IMR-90 (cell line): ENCODE results near the gene PLD6. TPM values are rescaled to one million over a fixed set of nuclear protein-coding genes. Genes with fewer than 3 reads are reported as not detected.

Experiments used
- ATAC-seq: fragments of 200-7000 bp; cut with Tn5 transposase; 2 replicates; pipeline ENCODE4 v1.9.1; 2020; ENCODE audit warnings: low read depth, mild to moderate bottlenecking, moderate library complexity
- BruUV-seq: library from RNA; stranded (reverse); fragments of 400-500 nt; replicated peaks from 2 replicates; lab custom pipeline; 2021; lab: Mats Ljungman, UMichigan
- CTCF ChIA-PET: fragments of 300-600 bp; formaldehyde crosslinking; extraction: SDS; loops from one replicate; lab custom pipeline; 2021; ENCODE audit warnings: antibody characterized with exemption; lab: Yijun Ruan, JAX
- POLR2A ChIA-PET: fragments of 300-600 bp; sonication (Branson Sonifier 250); formaldehyde crosslinking; loops from one replicate; lab custom pipeline; 2022; ENCODE audit warnings: antibody characterized with exemption; ENCODE audit not compliant: unreplicated experiment; lab: Charles Lee
- DNase-seq: peaks from one replicate; pipeline ENCODE4 v3.0.0; 2013
- H2AFZ ChIP-seq: replicated peaks from 2 replicates; pipeline ENCODE3; 2013; ENCODE audit warnings: low read length, mild to moderate bottlenecking; ENCODE audit not compliant: poor library complexity
- H2AK5ac ChIP-seq: 2 replicates; pipeline ENCODE4 v1.6.1; 2013; ENCODE audit warnings: low read depth, low read length, inconsistent platforms
- H2AK9ac ChIP-seq: replicated peaks from 2 replicates; pipeline ENCODE3; 2013; ENCODE audit warnings: mild to moderate bottlenecking, low read depth, low read length, moderate library complexity; ENCODE audit not compliant: poor library complexity
- H2BK120ac ChIP-seq: 2 replicates; pipeline ENCODE4 v1.6.1; 2013; ENCODE audit warnings: low read depth, low read length, inconsistent platforms
- H2BK15ac ChIP-seq: 3 replicates; pipeline ENCODE4 v1.6.1; 2013; ENCODE audit warnings: low read depth, low read length, inconsistent platforms
- H2BK20ac ChIP-seq: 2 replicates; pipeline ENCODE4 v1.6.1; 2013; ENCODE audit warnings: low read depth, mild to moderate bottlenecking, inconsistent platforms, low read length, moderate library complexity
- H2BK5ac ChIP-seq: 2 replicates; pipeline ENCODE4 v1.6.1; 2013; ENCODE audit warnings: mild to moderate bottlenecking, low read depth, low read length, inconsistent platforms; ENCODE audit not compliant: poor library complexity, severe bottlenecking
- H3K14ac ChIP-seq: replicated peaks from 2 replicates; pipeline ENCODE4 v1.6.1; 2013; ENCODE audit warnings: low read depth, low read length, inconsistent platforms
- H3K18ac ChIP-seq: 2 replicates; pipeline ENCODE4 v1.6.1; 2013; ENCODE audit warnings: low read depth, low read length, control low read depth
- H3K23ac ChIP-seq: 2 replicates; pipeline ENCODE4 v1.6.1; 2013; ENCODE audit warnings: low read depth, low read length, inconsistent platforms
- H3K27ac ChIP-seq: 2 replicates; pipeline ENCODE4 v1.5.1; 2013; ENCODE audit warnings: mild to moderate bottlenecking, control low read depth, low read length; ENCODE audit not compliant: insufficient read depth
- H3K27me3 ChIP-seq: 2 replicates; pipeline ENCODE4 v1.6.1; 2013; ENCODE audit warnings: low read length; ENCODE audit not compliant: control insufficient read depth, insufficient read depth
- H3K36me3 ChIP-seq: 2 replicates; pipeline ENCODE4 v1.6.1; 2013; ENCODE audit warnings: low read length, mixed read lengths; ENCODE audit not compliant: control insufficient read depth, insufficient read depth
- H3K4ac ChIP-seq: 2 replicates; pipeline ENCODE4 v1.6.1; 2013; ENCODE audit warnings: low read depth, low read length, inconsistent platforms
- H3K4me1 ChIP-seq: 2 replicates; pipeline ENCODE4 v1.6.1; 2013; ENCODE audit warnings: low read length, mixed read lengths; ENCODE audit not compliant: control insufficient read depth, insufficient read depth
- H3K4me2 ChIP-seq: 2 replicates; pipeline ENCODE4 v1.6.1; 2013; ENCODE audit warnings: low read depth, mild to moderate bottlenecking, control low read depth, low read length, moderate library complexity
- H3K4me3 ChIP-seq: 2 replicates; pipeline ENCODE4 v1.5.1; 2013; ENCODE audit warnings: low read depth, mild to moderate bottlenecking, control low read depth, low read length, moderate library complexity; ENCODE audit not compliant: insufficient read depth
- H3K56ac ChIP-seq: 2 replicates; pipeline ENCODE4 v1.6.1; 2013; ENCODE audit warnings: low read length, inconsistent platforms; ENCODE audit not compliant: insufficient read depth; ENCODE audit errors: extremely low read depth
- H3K79me1 ChIP-seq, 2 experiments: 2 replicates each; pipeline ENCODE4 v1.6.1; 2013; ENCODE audit warnings: low read length in 2 of 2, inconsistent platforms in 1 of 2, low read depth in 1 of 2
- H3K9ac ChIP-seq: 2 replicates; pipeline ENCODE4 v1.6.1; 2013; ENCODE audit warnings: low read depth, low read length, control low read depth
- H3K9me1 ChIP-seq: 2 replicates; pipeline ENCODE4 v1.6.1; 2013; ENCODE audit warnings: low read length, inconsistent platforms; ENCODE audit not compliant: insufficient read depth
- H3K9me3 ChIP-seq: 2 replicates; pipeline ENCODE4 v1.6.1; 2013; ENCODE audit warnings: low read length; ENCODE audit not compliant: control insufficient read depth, insufficient read depth
- H4K20me1 ChIP-seq: 2 replicates; pipeline ENCODE4 v1.6.1; 2013; ENCODE audit warnings: low read length, inconsistent platforms; ENCODE audit not compliant: insufficient read depth
- H4K5ac ChIP-seq: 2 replicates; pipeline ENCODE4 v1.6.1; 2013; ENCODE audit warnings: mild to moderate bottlenecking, low read depth, low read length, control low read depth
- H4K8ac ChIP-seq, 2 experiments: 2 replicates each; pipeline ENCODE4 v1.6.1; 2013; ENCODE audit warnings: low read depth in 2 of 2, low read length in 2 of 2, control low read depth in 1 of 2, inconsistent platforms in 1 of 2
- H4K91ac ChIP-seq: 2 replicates; pipeline ENCODE4 v1.6.1; 2013; ENCODE audit warnings: low read depth, low read length, inconsistent platforms; ENCODE audit not compliant: insufficient read depth
- BHLHE40 ChIP-seq: fragments of 150-350 bp; IDR thresholded peaks from 2 replicates; pipeline ENCODE4 v1.6.1; 2016; ENCODE audit warnings: mild to moderate bottlenecking, low read depth, low read length
- CEBPB ChIP-seq: IDR thresholded peaks from 2 replicates; pipeline ENCODE4 v1.6.1; 2012; ENCODE audit warnings: low read depth, low read length, improper control_type of control experiment
- CHD1 ChIP-seq: IDR thresholded peaks from 2 replicates; pipeline ENCODE4 v1.6.1; 2012; ENCODE audit warnings: low read depth, low read length, improper control_type of control experiment
- MAZ ChIP-seq: IDR thresholded peaks from 2 replicates; pipeline ENCODE4 v1.6.1; 2012; ENCODE audit warnings: low read depth, mild to moderate bottlenecking, low read length, improper control_type of control experiment, moderate library complexity, borderline replicate concordance
- MXI1 ChIP-seq: IDR thresholded peaks from 2 replicates; pipeline ENCODE4 v1.6.1; 2012; ENCODE audit warnings: low read depth, mild to moderate bottlenecking, low read length, moderate library complexity, borderline replicate concordance
- POLR2A ChIP-seq: IDR thresholded peaks from 2 replicates; pipeline ENCODE4 v1.6.1; 2012; ENCODE audit warnings: mild to moderate bottlenecking, low read depth, low read length
- RAD21 ChIP-seq: IDR thresholded peaks from 2 replicates; pipeline ENCODE4 v1.6.1; 2012; ENCODE audit warnings: low read length, improper control_type of control experiment
- RFX5 ChIP-seq: IDR thresholded peaks from 2 replicates; pipeline ENCODE4 v1.8.0; 2012; ENCODE audit warnings: low read depth, mild to moderate bottlenecking, low read length, moderate library complexity
- WGBS, 2 experiments: methylation state at CpG; one replicate each; pipeline versions ENCODE4 v1.1.5 to v1.1.7; 2013; ENCODE audit warnings: missing lambda C conversion rate in 2 of 2; ENCODE audit not compliant: insufficient read length in 1 of 2; ENCODE audit errors: extremely low coverage in 2 of 2; 5-methylcytosine and 5-hydroxymethylcytosine counted together
- dilution Hi-C: fragments of 300-500 bp; cut with HindIII; formaldehyde crosslinking; loops from one replicate; pipeline ENCODE4 v1.14.3; 2018; ENCODE audit warnings: low sequenced_read_pairs; ENCODE audit not compliant: unreplicated experiment
- in situ Hi-C: fragments of 300-500 bp; cut with MboI; formaldehyde crosslinking; loops from 3 replicates; pipeline ENCODE4 v1.14.3; 2019; ENCODE audit warnings: low sequenced_read_pairs, inconsistent platforms, mixed read lengths
- intact Hi-C: fragments of 100-400 bp; cut with micrococcal nuclease; formaldehyde crosslinking; loops from 2 replicates; pipeline ENCODE4 v1.10.0; 2022
- polyA plus RNA-seq, 3 experiments: library from polyadenylated mRNA; depleted of rRNA; stranded (reverse); fragments of >200 nt; gene quantifications; 2 replicates each; pipeline ENCODE4 v1.2.3, GENCODE V29; 2012; ENCODE audit warnings: low replicate concordance in 1 of 3
- total RNA-seq: library from RNA; depleted of rRNA; stranded (reverse); fragments of >200 nt; gene quantifications from 2 replicates; pipeline ENCODE4 v1.2.3, GENCODE V29; 2012
- TF ChIP-seq, protein P1 (sequence below): fragments of 150-350 bp; IDR thresholded peaks from 2 replicates; pipeline ENCODE4 v1.6.1; 2017; ENCODE audit warnings: mild to moderate bottlenecking, antibody characterized with exemption, low read length, low read depth

PLD6 gene
- total and polyA plus RNA-seq, 2 of the 4 experiments (the other 2 are of a cell fraction): 1.1 to 1.5 TPM

DNA sequence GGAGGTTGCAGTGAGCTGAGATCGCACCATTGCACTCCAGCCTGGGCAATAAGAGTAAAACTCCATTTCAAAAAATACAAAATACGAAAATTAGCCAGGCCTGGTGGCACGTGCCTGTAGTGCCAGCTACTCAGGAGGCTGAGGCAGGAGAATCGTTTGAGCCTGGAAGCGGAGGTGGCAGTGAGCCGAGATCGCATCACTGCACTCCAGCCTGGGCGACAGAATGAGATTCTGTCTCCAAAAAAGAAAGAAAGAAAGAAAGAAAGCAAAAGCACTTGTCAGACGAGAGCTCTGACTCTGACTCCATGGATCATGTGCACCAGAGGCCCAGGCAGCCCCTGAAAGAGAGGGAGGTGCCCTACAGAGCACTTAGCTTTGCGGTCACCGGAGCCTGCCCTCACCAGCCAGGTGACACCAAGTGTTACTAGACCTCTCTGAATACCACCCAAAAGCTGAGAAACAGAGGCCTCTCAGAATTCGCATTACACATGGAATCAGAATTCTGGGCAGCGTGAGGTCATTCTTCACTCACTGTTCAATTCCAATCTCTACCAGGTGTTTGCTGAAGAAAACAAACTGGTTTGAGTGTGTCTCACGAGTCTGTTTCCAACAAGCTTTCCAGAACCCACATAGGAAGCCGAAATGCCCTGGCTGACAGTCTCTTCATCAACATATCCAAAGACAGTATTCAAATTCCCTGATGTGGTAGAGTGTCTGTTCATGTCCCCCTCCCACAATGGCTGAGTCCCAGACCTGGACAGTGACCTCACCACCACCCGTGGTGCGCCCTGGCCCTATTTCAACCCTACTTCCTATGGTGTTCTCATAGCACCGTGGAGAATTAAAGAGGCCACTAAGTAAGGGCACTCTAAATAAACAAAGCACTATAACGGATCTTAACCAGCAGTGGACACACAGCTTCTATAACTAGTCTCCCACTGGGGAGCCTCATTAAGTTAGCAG, 29.4 kb upstream of the PLD6 start (continued):
- no peak for TF ChIP-seq MXI1

DNA sequence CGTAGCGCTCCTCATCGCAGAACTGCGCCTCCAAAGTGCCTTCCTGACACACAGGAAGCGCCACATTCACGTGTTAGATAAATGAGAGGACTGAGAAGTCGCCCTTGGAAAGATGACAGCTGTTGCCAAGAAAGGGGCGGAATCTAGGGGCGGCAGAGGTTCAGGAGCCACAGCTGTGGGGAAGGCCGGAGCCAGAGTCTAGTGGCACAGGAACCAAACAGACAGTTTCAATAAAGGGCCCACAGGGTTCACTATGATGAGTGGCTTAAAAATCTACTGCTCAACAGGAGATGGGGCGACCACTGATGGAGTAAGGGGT, 26.1 kb upstream of the PLD6 start:
- Histone ChIP-seq H3K4me1 (peaks cover 4% of the 10 kb centered on the region), H3K79me1 (peaks cover 23 to 76% of the 10 kb centered on the region in 2 experiments), H2BK20ac (no peak overlapping the region), H3K23ac (no peak overlapping the region), H3K18ac (no peak overlapping the region), H3K9ac (no peak overlapping the region), H4K8ac (no peak overlapping the region), H3K4me2 (no peak overlapping the region), H3K9me3 (no peaks in the 10 kb centered on the region), H2BK5ac (no peak overlapping the region), H3K4ac (no peak overlapping the region), H2BK15ac (no peak overlapping the region), H3K9me1 (peaks cover 9% of the 10 kb centered on the region), H4K20me1 (peaks cover 68% of the 10 kb centered on the region), H3K27ac (no peak overlapping the region), H2AFZ (no peak overlapping the region), H4K91ac (no peak overlapping the region), H2BK120ac (no peak overlapping the region), H3K14ac (no peak overlapping the region), H3K56ac (no peak overlapping the region), H4K5ac (no peak overlapping the region), H3K27me3 (no peaks in the 10 kb centered on the region), H3K36me3 (peaks cover 47% of the 10 kb centered on the region), H2AK9ac (no peak overlapping the region), H3K4me3 (no peak overlapping the region), H2AK5ac (no peak overlapping the region)
- no peak for TF ChIP-seq BHLHE40
- no peak for TF ChIP-seq POLR2A
- TF ChIP-seq MXI1: no peak
- no peak for TF ChIP-seq RAD21
- no peak for TF ChIP-seq CEBPB
- TF ChIP-seq MAZ: no peak
- TF ChIP-seq, protein P1, sequence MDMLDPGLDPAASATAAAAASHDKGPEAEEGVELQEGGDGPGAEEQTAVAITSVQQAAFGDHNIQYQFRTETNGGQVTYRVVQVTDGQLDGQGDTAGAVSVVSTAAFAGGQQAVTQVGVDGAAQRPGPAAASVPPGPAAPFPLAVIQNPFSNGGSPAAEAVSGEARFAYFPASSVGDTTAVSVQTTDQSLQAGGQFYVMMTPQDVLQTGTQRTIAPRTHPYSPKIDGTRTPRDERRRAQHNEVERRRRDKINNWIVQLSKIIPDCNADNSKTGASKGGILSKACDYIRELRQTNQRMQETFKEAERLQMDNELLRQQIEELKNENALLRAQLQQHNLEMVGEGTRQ: no peak
- TF ChIP-seq RFX5: no peak
- TF ChIP-seq CHD1: no peak
- dilution Hi-C loops: no loop called here
- intact Hi-C loops: no loop called here
- no peak for ATAC-seq
- WGBS, 2 experiments: 52% methylated on average over 3 of the region's 11 CpGs; no CpG with 5 or more reads in 1 of the 2 experiments
- in situ Hi-C loops: no loop called here
- no TSS peak for BruUV-seq
- CTCF ChIA-PET: interaction anchor here (0.6 kb wide), 1 partner anchor 107 kb away, joined by 3 read pairs; no protein-coding TSS in a partner anchor
- POLR2A ChIA-PET: no interaction called here
- DNase-seq: no peak
